Loucy (cell line): ENCODE results near the gene KCTD12.

Source experiments
- H2AFZ ChIP-seq: fragments of 200-600 bp; sonication (generic); 2 replicates; pipeline ENCODE4 v1.6.0; 2016; ENCODE audit warnings: antibody characterized with exemption, mild to moderate bottlenecking, low read length, moderate library complexity
- H3F3A ChIP-seq: fragments of 200-600 bp; 2 replicates; pipeline ENCODE4 v1.6.0; 2016; ENCODE audit warnings: antibody characterized with exemption, low read depth, mild to moderate bottlenecking
- H3K27me3 ChIP-seq: fragments of 200-600 bp; sonication (generic); 2 replicates; pipeline ENCODE4 v1.6.1; 2014; ENCODE audit warnings: low read length, mild to moderate bottlenecking; ENCODE audit not compliant: insufficient read depth, poor library complexity, severe bottlenecking
- H3K36me3 ChIP-seq: fragments of 200-600 bp; sonication (generic); 2 replicates; pipeline ENCODE4 v1.6.1; 2016; ENCODE audit warnings: low read length; ENCODE audit not compliant: insufficient read depth
- H3K4me1 ChIP-seq: fragments of 200-600 bp; sonication (generic); 2 replicates; pipeline ENCODE4 v1.5.1; 2014; ENCODE audit warnings: low read length, mild to moderate bottlenecking; ENCODE audit not compliant: insufficient read depth, poor library complexity, severe bottlenecking
- H3K4me2 ChIP-seq: fragments of 200-600 bp; sonication (generic); 2 replicates; pipeline ENCODE4 v1.6.0; 2014; ENCODE audit warnings: antibody characterized with exemption, low read length, low read depth, mild to moderate bottlenecking; ENCODE audit not compliant: poor library complexity, severe bottlenecking
- H3K4me3 ChIP-seq: fragments of 200-600 bp; sonication (generic); 2 replicates; pipeline ENCODE4 v1.5.1; 2014; ENCODE audit warnings: low read length, mild to moderate bottlenecking, mixed read lengths; ENCODE audit not compliant: poor library complexity, severe bottlenecking
- H3K79me2 ChIP-seq: fragments of 200-600 bp; sonication (generic); 2 replicates; pipeline ENCODE4 v1.6.1; 2014; ENCODE audit warnings: low read length; ENCODE audit not compliant: insufficient read depth
- H3K9ac ChIP-seq: fragments of 200-600 bp; sonication (generic); 2 replicates; pipeline ENCODE4 v1.6.0; 2014; ENCODE audit warnings: mild to moderate bottlenecking, low read depth, low read length, moderate library complexity; ENCODE audit not compliant: poor library complexity, severe bottlenecking
- H3K9me2 ChIP-seq: fragments of 200-600 bp; sonication (generic); replicated peaks from 2 replicates; pipeline ENCODE4 v1.6.1; 2016; ENCODE audit warnings: low read depth, low read length, mixed read lengths
- H3K9me3 ChIP-seq: fragments of 200-600 bp; sonication (generic); 2 replicates; pipeline ENCODE4 v1.6.1; 2014; ENCODE audit warnings: mild to moderate bottlenecking, antibody characterized with exemption, low read length, low read depth; ENCODE audit not compliant: insufficient read depth
- H4K20me1 ChIP-seq: fragments of 200-600 bp; sonication (generic); 2 replicates; pipeline ENCODE4 v1.6.0; 2014; ENCODE audit warnings: antibody characterized with exemption, low read length, mild to moderate bottlenecking; ENCODE audit not compliant: insufficient read depth, poor library complexity, severe bottlenecking
- EZH2phosphoT487 ChIP-seq: fragments of 200-600 bp; IDR thresholded peaks from 2 replicates; pipeline ENCODE4 v1.6.1; 2018; ENCODE audit warnings: antibody characterized with exemption, mild to moderate bottlenecking, moderate library complexity, borderline replicate concordance
- TF ChIP-seq, protein P1 (sequence below): fragments of 200-600 bp; sonication (generic); conservative IDR thresholded peaks from 2 replicates; pipeline ENCODE4 v1.5.1; 2014; ENCODE audit warnings: mild to moderate bottlenecking, antibody characterized with exemption, low read length

Gene KCTD12

DNA sequence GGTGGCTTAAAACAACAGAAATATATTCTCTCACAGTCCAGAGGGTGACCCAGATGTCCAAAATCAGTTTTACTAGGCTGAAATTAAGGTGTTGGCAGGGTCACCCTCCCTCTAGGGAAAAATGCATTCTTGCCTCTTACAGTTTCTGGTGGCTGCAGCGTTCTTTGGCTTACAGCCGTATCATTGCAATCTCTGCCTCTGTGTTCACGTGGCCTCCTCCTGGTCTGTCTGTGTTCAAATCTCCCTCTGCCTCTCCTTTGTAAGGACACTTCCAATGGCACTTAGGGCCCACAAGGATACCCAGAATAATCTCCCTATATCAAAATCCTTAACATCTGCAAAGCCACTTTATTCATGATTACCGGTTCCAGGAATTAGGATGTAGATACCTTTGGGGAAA, 21.1 kb downstream of the KCTD12 start:
- Histone ChIP-seq H3K27me3 (no peaks in the 10 kb centered on the region), H3K9me2 (no peaks in the 10 kb centered on the region), H3F3A (no peaks in the 10 kb centered on the region), H3K36me3 (no peaks in the 10 kb centered on the region), H3K79me2 (no peaks in the 10 kb centered on the region), H4K20me1 (no peaks in the 10 kb centered on the region), H3K9ac (no peak overlapping the region), H3K4me3 (no peak overlapping the region), H3K4me2 (no peak overlapping the region), H2AFZ (no peak overlapping the region), H3K9me3 (no peaks in the 10 kb centered on the region), H3K4me1 (no peaks in the 10 kb centered on the region)
- TF ChIP-seq, protein P1, sequence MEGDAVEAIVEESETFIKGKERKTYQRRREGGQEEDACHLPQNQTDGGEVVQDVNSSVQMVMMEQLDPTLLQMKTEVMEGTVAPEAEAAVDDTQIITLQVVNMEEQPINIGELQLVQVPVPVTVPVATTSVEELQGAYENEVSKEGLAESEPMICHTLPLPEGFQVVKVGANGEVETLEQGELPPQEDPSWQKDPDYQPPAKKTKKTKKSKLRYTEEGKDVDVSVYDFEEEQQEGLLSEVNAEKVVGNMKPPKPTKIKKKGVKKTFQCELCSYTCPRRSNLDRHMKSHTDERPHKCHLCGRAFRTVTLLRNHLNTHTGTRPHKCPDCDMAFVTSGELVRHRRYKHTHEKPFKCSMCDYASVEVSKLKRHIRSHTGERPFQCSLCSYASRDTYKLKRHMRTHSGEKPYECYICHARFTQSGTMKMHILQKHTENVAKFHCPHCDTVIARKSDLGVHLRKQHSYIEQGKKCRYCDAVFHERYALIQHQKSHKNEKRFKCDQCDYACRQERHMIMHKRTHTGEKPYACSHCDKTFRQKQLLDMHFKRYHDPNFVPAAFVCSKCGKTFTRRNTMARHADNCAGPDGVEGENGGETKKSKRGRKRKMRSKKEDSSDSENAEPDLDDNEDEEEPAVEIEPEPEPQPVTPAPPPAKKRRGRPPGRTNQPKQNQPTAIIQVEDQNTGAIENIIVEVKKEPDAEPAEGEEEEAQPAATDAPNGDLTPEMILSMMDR = no peak
- no peak for TF ChIP-seq EZH2phosphoT487

DNA sequence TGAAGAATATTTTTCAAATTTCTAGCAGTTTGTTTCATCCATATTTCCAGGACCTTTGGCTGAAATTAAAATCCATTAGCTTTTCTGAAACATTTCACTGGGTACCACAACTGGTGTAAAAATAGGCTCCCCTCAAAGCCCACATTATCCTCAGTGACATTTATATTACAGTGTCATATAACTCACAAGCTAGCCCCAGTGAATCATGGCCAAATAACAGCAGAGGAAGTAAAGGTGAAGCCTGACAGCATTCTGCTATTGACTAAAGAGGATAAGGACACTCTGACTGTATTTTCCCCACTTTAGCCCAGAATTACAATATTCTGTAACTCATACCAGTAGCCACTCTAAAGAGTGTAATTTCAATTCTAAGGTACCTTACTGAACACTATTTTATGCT, 21.9 kb downstream of the KCTD12 start:
- H3K36me3 ChIP-seq = no peaks in the 10 kb centered on the region
- no peaks in the 10 kb centered on the region for H3F3A ChIP-seq
- no peaks in the 10 kb centered on the region for H3K9me3 ChIP-seq
- H3K9me2 ChIP-seq = no peaks in the 10 kb centered on the region
- H3K4me2 ChIP-seq = no peak overlapping the region
- no peak overlapping the region for H3K9ac ChIP-seq
- H4K20me1 ChIP-seq = no peaks in the 10 kb centered on the region
- no peaks in the 10 kb centered on the region for H3K27me3 ChIP-seq
- no peaks in the 10 kb centered on the region for H3K4me1 ChIP-seq
- TF ChIP-seq, protein P1 = no peak
- TF ChIP-seq EZH2phosphoT487 = no peak
- no peak overlapping the region for H3K4me3 ChIP-seq
- H3K79me2 ChIP-seq = no peaks in the 10 kb centered on the region
- no peak overlapping the region for H2AFZ ChIP-seq

DNA sequence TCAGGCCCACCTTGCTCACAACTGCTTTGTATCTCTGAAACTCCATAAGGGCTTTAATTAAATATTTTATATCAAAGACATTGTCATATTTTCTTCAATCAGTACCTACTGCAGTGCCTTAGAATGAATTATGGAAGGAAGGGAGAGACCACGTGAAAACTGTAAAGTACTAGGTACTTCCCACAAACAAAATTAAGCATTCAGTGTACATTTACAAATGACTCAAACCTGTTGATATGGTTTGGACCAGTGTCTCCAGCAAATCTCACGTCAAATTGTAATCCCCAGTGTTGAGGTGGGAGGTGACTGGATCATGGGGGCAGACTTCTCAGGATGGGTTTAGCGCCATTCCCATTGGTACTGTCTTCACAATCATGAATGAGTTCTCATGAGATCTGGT, 23.2 kb downstream of the KCTD12 start:
- Histone ChIP-seq H3K36me3 (no peaks in the 10 kb centered on the region), H3K27me3 (no peaks in the 10 kb centered on the region), H2AFZ (no peak overlapping the region), H3K4me3 (no peak overlapping the region), H3K9me3 (no peaks in the 10 kb centered on the region), H4K20me1 (no peaks in the 10 kb centered on the region), H3K79me2 (no peaks in the 10 kb centered on the region), H3K4me2 (no peak overlapping the region), H3F3A (no peaks in the 10 kb centered on the region), H3K9ac (no peak overlapping the region), H3K4me1 (no peaks in the 10 kb centered on the region), H3K9me2 (no peaks in the 10 kb centered on the region)
- TF ChIP-seq, protein P1 = no peak
- TF ChIP-seq EZH2phosphoT487 = no peak
